BLaER1 (cell line): Measurements from ENCODE around the gene OTX2.

Source experiments
- H3K27ac ChIP-seq: shearing (Covaris generic); formaldehyde crosslinking; 2 replicates; pipeline ENCODE4 v1.8.1; 2022
- H3K27me3 ChIP-seq: shearing (Covaris generic); formaldehyde crosslinking; 2 replicates; pipeline ENCODE4 v1.8.1; 2022
- H3K36me3 ChIP-seq: shearing (Covaris generic); formaldehyde crosslinking; 2 replicates; pipeline ENCODE4 v1.8.1; 2022
- H3K4me1 ChIP-seq: shearing (Covaris generic); formaldehyde crosslinking; 2 replicates; pipeline ENCODE4 v1.8.1; 2022
- H3K4me2 ChIP-seq: shearing (Covaris generic); formaldehyde crosslinking; 2 replicates; pipeline ENCODE4 v1.8.1; 2022
- H3K4me3 ChIP-seq: shearing (Covaris generic); formaldehyde crosslinking; 2 replicates; pipeline ENCODE4 v1.8.1; 2022
- H3K9ac ChIP-seq: shearing (Covaris generic); formaldehyde crosslinking; 2 replicates; pipeline ENCODE4 v1.8.1; 2022
- H3K9me3 ChIP-seq: shearing (Covaris generic); formaldehyde crosslinking; 2 replicates; pipeline ENCODE4 v1.8.1; 2022
- H4K20me1 ChIP-seq: shearing (Covaris generic); formaldehyde crosslinking; 2 replicates; pipeline ENCODE4 v1.8.1; 2022
- Cebpa-rat ChIP-seq: shearing (Covaris generic); IDR thresholded peaks from 2 replicates; pipeline ENCODE4 v1.8.1; 2022

Gene OTX2

GRCh38 chr14:56759633-56760032, 50.6 kb downstream of the OTX2 start:
- no peaks in the 10 kb centered on the region for H4K20me1 ChIP-seq
- H3K9me3 ChIP-seq, result no peaks in the 10 kb centered on the region
- no peak overlapping the region for H3K4me2 ChIP-seq
- H3K4me1 ChIP-seq, result no peaks in the 10 kb centered on the region
- H3K4me3 ChIP-seq, result no peak overlapping the region
- no peak overlapping the region for H3K9ac ChIP-seq
- no peaks in the 10 kb centered on the region for H3K36me3 ChIP-seq
- no peak for TF ChIP-seq Cebpa-rat
- H3K27me3 ChIP-seq, result no peaks in the 10 kb centered on the region
- H3K27ac ChIP-seq, result no peak overlapping the region

DNA sequence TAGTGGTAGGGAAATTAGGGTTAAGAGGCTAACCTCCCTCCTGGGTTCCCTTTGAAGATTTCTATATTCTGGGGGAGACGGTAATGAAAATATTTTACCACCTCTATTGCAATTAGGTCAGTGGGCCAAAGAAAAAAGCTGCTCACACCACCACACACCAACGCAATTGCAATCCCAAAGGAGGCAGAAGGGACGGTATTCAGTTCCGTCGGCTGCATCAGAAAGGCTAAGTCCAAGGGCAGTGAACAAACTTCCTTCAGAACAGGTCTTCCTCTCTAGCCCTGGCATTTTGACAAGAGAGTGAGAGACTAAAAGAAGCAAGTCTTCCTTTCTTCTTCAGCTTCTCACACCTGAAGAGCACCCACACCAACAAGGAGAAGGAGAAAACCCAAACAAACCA, 51.2 kb downstream of the OTX2 start:
- Histone ChIP-seq H3K4me3 (no peak overlapping the region), H3K27me3 (no peaks in the 10 kb centered on the region), H3K4me1 (no peaks in the 10 kb centered on the region), H4K20me1 (no peaks in the 10 kb centered on the region), H3K4me2 (no peak overlapping the region), H3K36me3 (no peaks in the 10 kb centered on the region), H3K9ac (no peak overlapping the region), H3K27ac (no peak overlapping the region), H3K9me3 (no peaks in the 10 kb centered on the region)
- no peak for TF ChIP-seq Cebpa-rat

- Histone ChIP-seq H3K4me1 (no peaks in the 10 kb centered on the region), H4K20me1 (no peaks in the 10 kb centered on the region)
- no peak for TF ChIP-seq Cebpa-rat
These were observed 55.4 kb downstream of the OTX2 start for GRCh38 chr14:56754921-56755320.

GRCh38 chr14:56753396-56753795, 56.9 kb downstream of the OTX2 start:
- H3K36me3 ChIP-seq, result no peaks in the 10 kb centered on the region
- H3K4me2 ChIP-seq, result no peak overlapping the region
- TF ChIP-seq Cebpa-rat, result no peak

More at GRCh38 chr14:56754921-56755320, 55.4 kb downstream of the OTX2 start:
- H3K27ac ChIP-seq, result no peak overlapping the region
- H3K4me3 ChIP-seq, result no peak overlapping the region
- H3K36me3 ChIP-seq, result no peaks in the 10 kb centered on the region
- no peak overlapping the region for H3K9ac ChIP-seq
- no peak overlapping the region for H3K4me2 ChIP-seq
- no peaks in the 10 kb centered on the region for H3K27me3 ChIP-seq
- H3K9me3 ChIP-seq, result no peaks in the 10 kb centered on the region

DNA sequence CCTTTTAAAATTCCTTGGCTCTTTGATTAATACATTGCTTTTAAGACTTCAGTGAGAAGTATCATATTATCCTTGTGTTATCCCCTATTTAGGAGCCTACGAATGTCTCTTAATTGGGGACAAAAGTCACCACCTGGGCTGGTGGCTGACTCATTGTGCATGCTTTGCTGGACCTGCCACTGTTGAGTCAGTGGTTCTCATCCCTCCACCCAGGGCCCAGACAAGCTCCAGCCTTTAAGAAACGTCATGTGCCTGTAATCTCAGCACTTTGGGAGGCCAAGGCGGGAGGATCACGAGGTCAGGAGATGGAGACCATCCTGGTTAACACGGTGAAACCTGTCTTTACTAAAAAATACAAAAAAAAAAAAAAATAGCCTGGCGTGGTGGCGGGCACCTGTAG, 57.9 kb downstream of the OTX2 start:
- Histone ChIP-seq H3K27me3 (no peaks in the 10 kb centered on the region), H3K4me3 (no peak overlapping the region), H4K20me1 (no peaks in the 10 kb centered on the region), H3K4me1 (no peaks in the 10 kb centered on the region), H3K27ac (no peak overlapping the region), H3K4me2 (no peak overlapping the region), H3K9me3 (no peaks in the 10 kb centered on the region), H3K36me3 (no peaks in the 10 kb centered on the region), H3K9ac (no peak overlapping the region)
- no peak for TF ChIP-seq Cebpa-rat

More at GRCh38 chr14:56753396-56753795, 56.9 kb downstream of the OTX2 start:
- Histone ChIP-seq H4K20me1 (no peaks in the 10 kb centered on the region), H3K4me3 (no peak overlapping the region), H3K9ac (no peak overlapping the region), H3K27ac (no peak overlapping the region), H3K27me3 (no peaks in the 10 kb centered on the region), H3K4me1 (no peaks in the 10 kb centered on the region), H3K9me3 (no peaks in the 10 kb centered on the region)

GRCh38 chr14:56751471-56751870, 58.8 kb downstream of the OTX2 start:
- H3K27ac ChIP-seq, result no peak overlapping the region
- no peak overlapping the region for H3K4me3 ChIP-seq
- no peaks in the 10 kb centered on the region for H3K27me3 ChIP-seq
- no peaks in the 10 kb centered on the region for H3K36me3 ChIP-seq
- H3K9ac ChIP-seq, result no peak overlapping the region
- no peaks in the 10 kb centered on the region for H4K20me1 ChIP-seq
- no peaks in the 10 kb centered on the region for H3K4me1 ChIP-seq
- no peak for TF ChIP-seq Cebpa-rat
- H3K9me3 ChIP-seq, result no peaks in the 10 kb centered on the region
- no peak overlapping the region for H3K4me2 ChIP-seq
